GM18499 (cell line): ENCODE data around the gene NFATC2IP.
"Not testable (repeated sequence)": the region's sequence is repeated elsewhere in the genome, so short reads cannot be mapped to it uniquely, and the experiment has no call there.

ENCODE experiments used
- ATAC-seq: cut with Tn5 transposase; IDR thresholded peaks from one replicate; pipeline ENCODE4 v1.9.1; 2021; ENCODE audit warnings: moderate number of reproducible peaks; ENCODE audit not compliant: insufficient read depth, unreplicated experiment

NFATC2IP gene

DNA sequence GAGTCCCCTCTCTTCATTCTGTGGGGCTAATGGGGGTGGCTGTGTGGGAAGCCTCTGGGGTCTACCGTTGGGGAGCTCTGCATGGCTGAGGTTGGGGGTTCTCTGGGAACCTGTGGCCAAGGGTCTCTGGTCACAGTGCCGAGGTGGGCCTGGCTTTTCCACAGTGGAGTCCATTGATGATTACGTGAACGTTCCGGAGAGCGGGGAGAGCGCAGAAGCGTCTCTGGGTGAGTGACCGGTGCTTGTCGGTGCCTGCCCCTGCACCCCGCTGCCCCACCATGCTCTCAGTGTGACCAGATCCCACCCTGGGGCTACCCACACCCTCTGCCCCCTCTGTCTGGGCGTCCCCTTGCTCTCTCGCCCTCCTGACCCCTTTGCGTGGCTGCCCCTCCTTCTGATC is 38.6 kb downstream of the NFATC2IP start:
- no peak for ATAC-seq

DNA sequence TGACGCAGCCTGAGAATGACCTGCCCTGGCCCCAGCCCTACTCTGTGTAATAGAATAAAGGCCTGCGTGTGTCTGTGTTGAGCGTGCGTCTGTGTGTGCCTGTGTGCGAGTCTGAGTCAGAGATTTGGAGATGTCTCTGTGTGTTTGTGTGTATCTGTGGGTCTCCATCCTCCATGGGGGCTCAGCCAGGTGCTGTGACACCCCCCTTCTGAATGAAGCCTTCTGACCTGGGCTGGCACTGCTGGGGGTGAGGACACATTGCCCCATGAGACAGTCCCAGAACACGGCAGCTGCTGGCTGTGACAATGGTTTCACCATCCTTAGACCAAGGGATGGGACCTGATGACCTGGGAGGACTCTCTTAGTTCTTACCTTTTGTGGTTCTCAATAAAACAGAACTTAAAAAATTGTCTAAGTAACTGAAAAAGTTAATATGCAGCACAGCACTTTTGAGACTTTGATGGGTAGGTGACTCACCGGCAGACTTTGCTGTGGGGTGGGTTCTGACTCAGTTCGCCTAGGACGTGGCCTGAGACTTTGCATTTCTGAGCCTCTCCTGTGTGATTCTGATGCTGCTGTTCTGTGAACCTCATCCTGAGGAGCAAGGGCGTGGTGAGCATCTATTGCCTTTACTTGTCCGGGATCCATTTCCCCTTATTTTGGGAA is 39.8 kb downstream of the NFATC2IP start:
- ATAC-seq, result no peak

DNA sequence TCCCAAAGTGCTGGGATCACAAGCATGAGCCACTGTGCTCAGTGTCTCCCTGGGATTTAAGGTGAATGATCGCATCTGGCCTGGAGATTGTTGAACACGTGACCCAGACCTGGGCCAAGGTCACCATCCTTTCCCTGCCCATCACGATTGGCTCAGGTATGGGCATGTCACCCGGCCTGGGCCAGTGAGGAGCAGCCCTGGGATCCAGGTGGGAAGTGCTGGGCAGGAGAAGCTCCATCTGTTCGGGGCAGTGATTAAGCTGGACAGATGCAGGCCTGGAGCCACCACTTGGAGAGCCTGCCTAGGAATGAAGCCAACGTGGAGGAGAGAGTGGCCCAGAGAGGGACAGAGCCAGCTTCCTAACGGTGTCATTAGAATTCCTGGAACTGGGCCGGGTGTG is 41.0 kb downstream of the NFATC2IP start:
- no peak for ATAC-seq

DNA sequence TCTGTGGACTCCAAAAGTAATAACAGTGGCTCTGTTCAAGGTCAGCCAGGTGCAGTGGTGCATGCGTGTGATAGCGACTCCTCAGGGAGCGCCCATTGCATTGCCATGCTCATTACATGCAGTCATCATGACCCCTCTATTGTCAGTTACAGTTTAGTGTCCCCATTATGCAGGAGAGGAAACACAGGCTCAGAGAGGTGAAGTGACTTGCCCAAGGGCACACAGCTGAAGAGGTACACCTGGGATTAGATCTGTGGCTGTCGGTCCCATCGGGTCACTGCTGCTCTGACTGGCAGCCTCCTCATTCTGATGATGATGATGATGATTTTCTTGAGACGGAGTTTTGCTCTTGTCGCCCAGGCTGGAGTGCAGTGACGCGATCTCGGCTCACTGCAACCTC is 41.8 kb downstream of the NFATC2IP start:
- ATAC-seq, result no peak

DNA sequence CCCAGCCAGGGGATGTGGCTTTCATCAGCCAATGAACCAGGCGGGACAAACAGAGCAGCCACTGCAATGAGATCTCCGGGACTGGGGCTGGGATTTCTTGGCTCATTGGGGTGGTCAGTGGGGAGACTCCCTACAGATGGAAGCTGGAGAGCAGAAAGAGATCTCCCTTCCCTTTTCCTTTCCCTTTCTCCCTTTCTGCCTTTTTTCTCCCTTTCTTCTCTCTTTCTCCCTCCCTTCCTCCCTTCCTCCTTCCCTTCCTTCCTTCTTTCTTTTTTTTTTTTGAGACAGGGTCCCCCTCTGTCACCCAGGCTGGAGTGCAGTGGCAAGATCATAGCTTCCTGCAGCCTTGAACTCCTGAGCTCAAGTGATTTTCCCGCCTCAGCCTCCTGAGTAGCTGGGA is 48.1 kb downstream of the NFATC2IP start:
- no peak for ATAC-seq

DNA sequence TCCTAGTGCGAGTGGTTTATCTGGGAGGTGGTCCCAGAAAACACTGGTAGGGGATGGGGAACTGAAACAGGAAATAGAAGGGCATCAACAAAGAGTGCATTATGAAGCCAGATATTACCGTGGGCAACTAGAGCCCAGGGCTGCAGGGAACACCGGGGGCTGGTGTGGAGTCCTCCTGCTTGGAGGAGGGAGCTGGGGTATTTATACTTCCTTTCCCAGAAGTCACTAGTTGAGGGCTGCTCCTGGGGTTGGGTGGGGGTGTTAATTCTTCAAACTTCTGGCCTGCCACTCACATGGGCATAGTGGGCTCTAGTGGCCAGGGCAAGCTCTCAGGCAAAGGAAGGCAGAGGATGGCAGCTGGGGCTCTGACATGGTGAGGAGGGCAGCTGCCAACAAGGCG is 48.8 kb downstream of the NFATC2IP start:
- no peak for ATAC-seq

DNA sequence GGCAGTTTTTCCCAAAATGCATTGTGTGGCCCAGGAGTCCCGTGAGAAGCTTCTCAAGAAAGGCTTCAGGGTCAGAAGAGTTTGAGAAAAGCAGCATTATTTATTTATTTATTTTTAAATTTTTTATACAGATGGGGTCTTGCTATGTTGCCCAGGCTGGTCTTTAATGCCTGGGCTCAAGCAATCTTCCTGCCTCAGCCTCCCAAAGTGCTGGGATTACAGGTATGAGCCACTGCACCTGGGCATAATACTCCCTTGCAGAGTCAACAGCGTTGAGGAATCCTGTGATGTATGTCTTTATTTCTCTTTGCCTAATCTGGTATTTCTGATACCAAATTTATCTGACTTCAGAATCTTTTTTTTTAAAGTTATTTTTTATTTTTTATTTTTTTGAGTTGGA is 49.3 kb downstream of the NFATC2IP start:
- ATAC-seq, result no peak

DNA sequence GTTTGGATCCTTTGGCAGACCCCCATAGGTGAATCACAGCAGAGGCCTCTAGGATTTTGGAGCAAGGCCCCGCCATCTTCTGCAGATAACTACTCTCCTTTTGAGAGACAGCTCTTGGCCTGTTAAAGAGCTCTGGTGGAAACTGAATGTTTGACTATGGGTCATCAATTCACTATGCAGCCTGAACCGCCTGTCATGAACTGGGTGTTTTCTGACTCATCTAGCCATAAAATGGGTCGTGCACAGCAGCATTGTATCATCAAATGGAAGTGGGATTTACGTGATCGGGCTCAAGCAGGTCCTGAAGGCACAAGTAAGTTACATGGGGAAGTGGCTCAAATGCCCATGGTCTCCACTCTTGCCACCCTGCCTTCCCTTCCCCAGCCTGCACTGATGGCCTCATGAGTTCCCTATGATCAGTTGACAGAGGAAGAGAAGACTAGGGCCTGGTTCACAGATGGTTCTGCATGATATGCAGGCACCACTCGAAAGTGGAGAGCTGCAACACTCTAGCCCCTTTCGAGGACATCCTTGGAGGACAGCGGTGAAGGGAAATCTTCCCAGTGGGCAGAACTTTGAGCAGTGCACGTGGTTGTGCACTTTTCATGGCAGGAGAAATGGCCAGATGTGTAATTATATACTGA is 53.9 kb downstream of the NFATC2IP start:
- ATAC-seq, result not testable (repeated sequence)

DNA sequence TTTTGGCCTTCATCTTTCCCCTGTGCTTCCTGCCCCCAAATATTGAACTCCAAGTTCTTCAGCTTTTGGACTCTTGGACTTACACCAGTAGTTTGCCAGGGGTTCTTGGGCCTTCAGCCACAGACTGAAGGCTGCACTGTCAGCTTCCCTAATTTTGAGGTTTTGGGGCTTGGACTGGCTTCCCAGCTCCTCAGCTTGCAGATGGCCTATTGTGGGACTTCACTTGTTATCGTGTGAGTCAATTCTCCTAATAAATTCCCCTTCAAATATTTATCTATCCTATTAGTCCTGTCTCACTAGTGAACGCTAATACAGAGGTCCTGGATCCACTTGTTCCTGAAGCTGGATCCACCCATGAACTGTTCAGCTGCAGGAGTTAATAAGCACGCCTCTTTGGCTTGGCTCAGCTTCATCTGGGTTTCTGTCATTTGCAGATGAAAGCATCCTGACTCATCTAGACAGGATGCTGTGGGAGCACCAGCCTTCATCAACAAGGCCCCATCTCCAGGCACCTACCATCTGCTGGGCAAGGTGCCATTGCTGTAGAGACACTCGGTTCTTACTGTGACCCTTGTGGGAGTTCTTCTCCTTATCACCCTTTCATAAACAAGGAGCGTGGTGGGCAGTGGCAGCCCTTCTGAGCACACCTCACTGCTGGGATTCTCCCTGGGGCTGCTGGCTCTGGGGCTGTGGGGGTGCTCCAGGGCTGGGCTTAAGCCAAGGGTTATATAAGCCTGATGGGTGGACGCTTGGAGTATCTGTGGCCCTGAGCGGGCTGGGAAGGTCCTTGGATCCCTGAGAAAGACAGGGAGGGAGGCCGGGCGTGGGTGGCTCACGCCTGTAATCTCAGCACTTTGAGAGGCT is 57.2 kb downstream of the NFATC2IP start:
- no peak for ATAC-seq

DNA sequence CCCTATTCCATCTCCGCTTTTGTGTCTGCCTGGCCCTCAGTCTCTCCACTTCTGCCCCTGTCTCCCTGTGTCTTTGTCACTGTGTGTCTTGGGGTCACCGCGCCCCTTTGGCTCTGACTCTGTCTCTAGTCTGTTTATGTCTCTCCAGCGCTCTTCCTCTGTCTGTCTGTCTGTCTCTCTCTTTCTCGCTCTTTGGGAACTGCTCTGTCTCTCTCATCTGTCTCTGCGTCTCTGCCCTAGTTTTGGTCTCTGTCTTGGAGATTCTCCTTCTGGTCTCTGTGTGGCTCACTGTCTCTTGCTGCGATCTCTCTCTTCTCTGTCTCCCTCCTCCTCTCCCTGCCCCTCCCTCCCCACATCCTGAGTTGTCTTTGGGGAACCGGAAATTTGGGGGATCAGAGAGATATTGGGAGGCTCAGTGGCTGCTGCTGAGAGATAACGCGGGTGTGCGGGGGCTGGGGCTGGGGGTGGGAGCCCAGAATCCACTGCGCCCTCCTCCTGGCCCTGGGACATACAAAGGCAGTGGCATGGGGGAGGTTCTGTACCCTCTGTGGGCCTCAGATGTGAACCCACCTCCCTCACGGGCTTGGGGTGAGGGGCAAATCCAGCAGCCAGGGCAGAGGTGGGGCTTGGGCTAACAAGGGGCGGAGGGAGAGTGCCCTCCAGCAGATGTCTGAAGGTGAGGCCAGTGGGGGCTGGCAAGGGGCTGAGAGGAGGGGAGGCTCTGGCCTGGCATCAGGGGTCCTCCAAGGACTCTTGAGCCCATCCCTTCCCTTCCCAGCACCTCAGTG is 58.5 kb downstream of the NFATC2IP start:
- ATAC-seq, result no peak

DNA sequence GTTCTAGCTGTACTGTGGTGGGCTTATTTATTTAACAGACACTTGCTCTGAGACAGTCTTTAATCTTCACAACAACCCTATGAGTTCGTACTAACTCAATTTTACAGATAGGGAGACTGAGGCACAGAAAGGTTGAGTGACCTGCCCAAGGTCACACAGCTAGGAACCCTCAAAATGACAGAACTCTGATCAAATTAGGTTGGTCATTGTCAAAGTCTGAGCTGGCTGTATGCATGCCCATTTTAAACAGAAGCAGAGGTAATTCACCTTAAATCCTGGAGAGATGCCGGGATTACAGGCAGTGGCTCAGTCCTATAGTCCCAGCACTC is 59.1 kb downstream of the NFATC2IP start:
- no peak for ATAC-seq

DNA sequence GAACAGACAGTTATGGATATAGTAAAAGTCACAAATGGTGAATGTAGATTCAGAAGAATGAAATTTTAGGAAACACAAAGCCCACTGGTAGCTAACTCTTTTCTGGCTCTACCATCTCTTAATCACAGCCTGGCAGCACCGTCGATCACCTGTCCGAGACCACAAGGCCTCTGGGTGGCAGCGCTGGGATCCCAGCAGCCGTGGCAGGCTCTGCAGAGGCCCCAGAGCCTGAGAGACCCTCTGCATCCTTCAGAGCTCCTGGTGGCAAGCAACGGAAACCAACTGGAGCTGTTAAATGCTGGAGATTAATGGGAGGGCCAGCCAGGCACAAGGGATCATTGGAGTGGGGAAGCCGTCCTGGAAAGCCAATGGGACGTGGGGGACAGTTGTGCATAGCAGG is 60.4 kb downstream of the NFATC2IP start:
- no peak for ATAC-seq

DNA sequence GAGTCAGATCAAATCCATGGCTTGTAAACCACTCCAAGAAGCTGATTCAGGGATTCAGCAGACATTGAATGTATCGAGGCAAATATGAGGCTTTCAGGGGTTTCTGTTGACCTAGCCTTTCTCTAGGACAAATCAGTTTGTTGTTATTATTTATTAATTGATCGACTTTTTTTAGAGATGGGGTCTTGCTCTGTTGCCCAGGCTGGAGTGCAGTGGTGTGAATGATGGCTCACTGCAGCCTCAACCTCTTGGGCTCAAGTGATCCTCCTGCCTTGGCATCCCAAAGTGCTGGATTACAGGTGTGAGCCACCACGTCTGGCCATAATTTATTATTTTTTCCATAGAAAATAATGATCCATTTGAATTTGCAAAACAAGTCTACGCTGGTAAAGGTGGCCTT is 61.1 kb downstream of the NFATC2IP start:
- no peak for ATAC-seq

DNA sequence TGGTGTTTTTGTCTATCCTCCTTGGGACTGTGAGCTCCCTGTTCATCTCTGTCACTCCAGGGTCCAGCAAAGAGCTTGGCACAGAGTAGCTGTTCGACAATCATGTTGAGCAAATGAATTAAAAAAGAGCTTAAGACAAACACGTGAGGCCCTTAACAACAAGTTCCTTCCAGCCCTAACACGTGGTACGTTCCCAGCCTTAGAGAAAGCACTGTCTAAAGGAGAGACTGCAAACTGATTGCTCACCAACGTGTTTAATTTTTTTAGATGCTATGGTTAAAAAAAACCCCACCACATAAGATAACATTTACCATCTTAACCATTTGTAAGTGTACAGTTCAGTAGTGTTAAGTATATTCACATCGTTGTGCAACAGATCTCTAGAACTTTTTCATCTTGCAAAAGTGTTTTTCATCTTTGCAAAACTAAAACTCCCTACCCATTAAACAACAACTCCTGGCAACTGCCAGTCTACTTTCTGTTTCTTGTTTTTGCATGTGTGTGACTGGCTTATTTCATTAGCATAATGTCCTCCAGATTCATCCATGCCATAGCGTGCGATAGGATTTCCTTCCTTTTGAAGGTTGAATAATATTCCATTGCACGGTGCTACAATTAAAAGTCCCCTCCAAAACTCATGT is 62.3 kb downstream of the NFATC2IP start:
- ATAC-seq, result no peak

DNA sequence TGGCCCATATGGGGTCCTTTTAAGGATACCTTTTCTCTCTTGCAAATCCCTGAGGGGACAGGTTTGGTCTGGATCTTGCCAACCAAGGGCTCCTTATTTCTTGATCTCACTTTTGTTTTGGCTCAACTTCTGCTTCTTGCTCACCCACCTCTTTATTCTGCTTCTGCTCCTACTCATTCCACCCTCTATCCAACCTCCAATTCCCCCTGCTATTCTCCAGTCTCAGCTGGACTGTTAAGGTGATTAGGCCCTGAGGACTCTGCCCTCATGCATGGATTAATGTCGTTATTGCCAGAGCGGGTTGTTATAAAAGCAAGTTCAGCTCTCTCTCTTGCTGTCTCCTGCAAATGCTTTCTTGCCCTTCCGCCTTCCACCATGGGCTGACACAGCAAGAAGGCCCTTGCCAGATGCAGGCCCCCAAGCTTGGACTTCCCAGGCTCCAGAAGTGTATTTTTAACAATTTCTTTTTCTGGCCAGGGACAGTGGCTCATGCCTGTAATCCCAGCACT is 63.9 kb downstream of the NFATC2IP start:
- no peak for ATAC-seq
